Activated effector memory CD4-positive, alpha-beta T cell treated with anti-CD3 and anti-CD28 coated beads, Interleukin-2, amount 50 U/mL, for 16 hours (primary cell): Measurements from ENCODE around the gene ACYP1.

Experiments used
- DNase-seq: peaks from one replicate; pipeline ENCODE4 v3.0.0-alpha.2; 2020

ACYP1 gene

DNA sequence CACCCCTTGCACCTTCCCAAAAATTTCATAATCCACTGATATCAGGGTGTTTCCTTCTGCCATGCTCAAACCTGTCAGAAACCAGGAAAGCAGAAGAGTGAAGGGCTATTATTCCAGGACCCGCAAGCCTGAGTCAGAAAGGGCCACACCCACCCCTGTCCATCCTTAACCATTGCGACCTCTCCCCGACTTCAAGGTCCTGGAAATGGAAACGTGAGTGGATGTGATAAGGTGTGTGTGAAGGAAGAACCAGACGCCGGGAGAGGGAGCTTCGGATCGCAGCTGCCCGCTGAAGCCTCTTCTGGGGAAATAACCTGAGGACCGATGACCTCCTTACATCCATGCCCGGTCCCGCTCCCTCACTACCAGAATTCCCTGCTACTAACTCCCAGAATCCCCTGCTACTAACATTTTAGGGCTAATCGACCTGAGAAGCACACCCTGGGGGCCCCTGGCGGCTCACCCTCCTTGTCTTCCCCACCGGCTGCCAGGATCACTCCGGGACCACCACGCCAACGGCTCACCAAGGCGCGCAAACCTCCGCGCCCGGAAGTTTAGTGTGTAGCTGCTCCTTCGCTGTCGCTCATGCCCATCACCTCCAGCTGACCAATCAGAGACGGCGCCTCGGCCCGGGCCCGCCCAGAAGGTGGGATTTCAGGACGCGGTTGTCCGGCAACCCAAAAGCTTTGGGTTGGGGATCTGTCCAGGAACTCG lies at the start of gene ACYP1:
Gene ACYP1 (minus strand): TSS at position 534 of the 714 bp plus-strand sequence. CDS start 471 bp downstream, at position 63.
- DNase-seq: peak; percentile 96

DNA sequence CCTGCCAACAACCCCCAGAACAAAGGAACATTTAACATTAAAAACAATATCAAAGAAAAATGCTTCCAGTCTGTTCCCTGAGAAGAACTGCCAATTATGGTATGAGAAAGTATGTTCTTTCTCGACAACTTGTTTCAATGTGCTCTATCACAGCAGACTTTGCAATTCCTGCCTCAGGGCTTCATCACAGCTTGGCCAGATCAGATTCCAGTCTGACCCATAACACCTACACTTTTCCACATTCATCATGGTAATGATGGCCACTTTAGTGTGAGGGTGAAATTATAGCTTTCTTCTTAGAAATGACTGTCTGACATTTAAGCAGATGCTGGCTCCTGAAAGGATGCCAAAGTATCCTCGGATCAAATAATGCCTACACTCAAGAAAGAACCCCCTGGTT lies 46.1 kb upstream of the ACYP1 start:
- no peak for DNase-seq

- DNase-seq: no peak
Observed at GRCh38 chr14:75107186-75107585, 43.4 kb upstream of the ACYP1 start.

GRCh38 chr14:75101491-75101890 lies 37.7 kb upstream of the ACYP1 start:
- DNase-seq: no peak

GRCh38 chr14:75098682-75099081 lies 34.9 kb upstream of the ACYP1 start:
- DNase-seq: no peak

GRCh38 chr14:75098212-75098611 lies 34.4 kb upstream of the ACYP1 start:
- DNase-seq: no peak

- DNase-seq: no peak
Observed at GRCh38 chr14:75096959-75097358, 33.1 kb upstream of the ACYP1 start.

DNA sequence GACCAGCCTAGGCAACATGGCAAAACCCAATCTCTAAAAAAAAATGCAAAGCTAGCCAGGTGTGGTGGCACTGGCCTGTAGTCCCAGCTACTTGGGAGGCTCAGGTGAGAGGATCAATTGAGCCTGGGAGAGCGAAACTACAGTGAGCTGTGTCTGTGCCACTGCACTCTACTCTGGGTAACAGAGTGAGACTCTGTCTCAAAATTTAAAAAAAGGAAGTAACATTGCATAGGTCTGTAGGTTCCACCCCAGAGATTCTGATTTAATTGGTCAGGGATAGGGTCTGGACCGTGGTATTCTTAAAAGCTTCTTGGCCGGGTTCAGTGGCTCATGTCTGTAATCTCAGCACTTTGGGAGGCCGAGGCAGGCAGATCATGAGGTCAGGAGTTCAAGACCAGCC lies 31.9 kb upstream of the ACYP1 start:
- no peak for DNase-seq

GRCh38 chr14:75094896-75095295 lies 31.1 kb upstream of the ACYP1 start:
- DNase-seq: no peak

GRCh38 chr14:75092698-75093097 lies 28.9 kb upstream of the ACYP1 start:
- no peak for DNase-seq

- DNase-seq: no peak
Observed at GRCh38 chr14:75091251-75091650, 27.4 kb upstream of the ACYP1 start.

DNA sequence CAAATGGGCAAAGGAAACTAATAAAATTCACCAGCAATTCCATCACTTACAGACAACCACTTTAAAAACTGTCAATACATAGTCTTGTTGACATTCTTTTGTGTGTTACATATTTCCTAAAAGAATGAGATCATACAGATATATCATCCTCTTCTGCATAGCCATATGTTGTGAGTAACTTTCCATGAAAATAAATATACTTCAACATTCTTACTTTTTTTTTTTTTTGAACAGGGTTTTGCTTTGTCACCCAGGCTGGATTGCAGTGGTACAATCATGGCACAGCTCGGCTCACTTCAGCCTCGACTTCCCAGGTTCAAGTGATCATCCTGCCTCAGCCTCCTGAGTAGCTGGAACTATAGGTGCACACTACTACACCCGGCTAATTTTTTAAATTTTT lies 26.5 kb upstream of the ACYP1 start:
- no peak for DNase-seq

GRCh38 chr14:75088566-75089373 lies 24.9 kb upstream of the ACYP1 start:
- DNase-seq: no peak

DNA sequence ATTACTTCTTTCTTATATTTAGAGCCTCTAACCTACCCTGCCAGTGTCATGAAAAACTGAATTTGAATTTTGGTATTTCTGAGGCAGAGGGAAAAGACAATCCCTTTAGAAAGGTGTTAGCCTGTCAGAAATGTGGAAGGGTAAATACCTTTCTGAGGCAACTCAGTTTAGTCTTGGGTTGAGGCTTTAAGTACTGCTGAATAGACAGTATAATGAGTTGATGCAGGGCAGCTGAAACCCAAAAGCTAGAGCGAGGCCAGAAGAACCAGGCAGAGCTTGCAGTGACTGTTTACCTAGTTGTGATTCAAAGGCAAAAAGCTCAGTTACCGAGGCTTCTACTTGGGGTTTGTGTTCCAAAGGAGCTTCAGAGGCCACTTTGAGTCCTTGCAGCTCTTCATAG lies 24.3 kb upstream of the ACYP1 start:
- DNase-seq: no peak

- DNase-seq: no peak
Observed at GRCh38 chr14:75084513-75084912, 20.7 kb upstream of the ACYP1 start.

- DNase-seq: no peak
Observed at GRCh38 chr14:75083271-75083670, 19.4 kb upstream of the ACYP1 start.

DNA sequence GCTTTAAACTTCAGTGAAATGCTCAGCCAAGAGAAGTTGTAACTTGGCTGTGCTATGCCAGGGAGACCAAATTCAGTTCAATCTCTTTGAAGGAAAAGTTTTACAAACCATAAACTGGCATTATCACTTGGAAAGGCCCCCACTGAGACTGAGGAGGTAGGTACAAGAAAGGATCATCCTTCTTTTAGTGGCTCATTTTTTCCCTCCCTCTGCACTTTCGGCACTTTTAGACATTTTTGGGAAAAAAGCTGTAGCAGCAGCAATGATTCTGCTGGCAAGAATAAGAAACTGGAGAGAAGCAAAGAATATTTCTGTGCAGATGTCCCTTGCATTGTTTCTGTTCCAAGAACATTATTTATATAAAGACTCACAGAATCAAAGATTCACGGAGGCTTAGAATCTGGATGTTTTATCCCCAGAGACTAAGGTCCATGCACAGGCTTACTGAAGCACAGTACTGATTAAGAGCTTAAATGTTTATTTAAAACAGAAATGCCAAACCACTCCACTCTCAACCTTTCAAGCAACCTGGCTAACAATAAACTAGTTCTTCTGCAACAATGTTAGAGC lies 17.9 kb upstream of the ACYP1 start:
- no peak for DNase-seq

- DNase-seq: no peak
Observed at GRCh38 chr14:75079521-75079920, 15.7 kb upstream of the ACYP1 start.

- DNase-seq: no peak
Observed at GRCh38 chr14:75077794-75078193, 14.0 kb upstream of the ACYP1 start.

DNA sequence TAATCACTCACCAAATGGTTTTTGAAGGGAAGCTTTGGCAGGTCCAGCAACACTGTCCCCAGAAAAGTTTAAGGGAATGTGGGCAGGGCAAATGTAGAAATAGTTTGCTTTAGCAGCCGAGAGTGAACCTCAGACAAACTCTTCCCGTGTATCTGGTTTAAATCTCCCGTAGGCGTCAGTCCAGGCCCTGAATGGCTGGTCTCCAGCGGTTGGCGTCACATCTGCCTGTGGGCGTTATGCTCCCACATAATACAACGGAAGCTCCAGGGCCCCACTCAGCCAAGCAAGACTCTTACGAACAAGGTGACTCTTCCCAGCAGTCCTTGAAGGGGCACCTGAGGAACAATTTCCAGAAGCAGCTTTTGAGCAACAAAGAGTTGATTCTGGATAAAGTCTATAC lies 6.6 kb upstream of the ACYP1 start:
- no peak for DNase-seq

DNA sequence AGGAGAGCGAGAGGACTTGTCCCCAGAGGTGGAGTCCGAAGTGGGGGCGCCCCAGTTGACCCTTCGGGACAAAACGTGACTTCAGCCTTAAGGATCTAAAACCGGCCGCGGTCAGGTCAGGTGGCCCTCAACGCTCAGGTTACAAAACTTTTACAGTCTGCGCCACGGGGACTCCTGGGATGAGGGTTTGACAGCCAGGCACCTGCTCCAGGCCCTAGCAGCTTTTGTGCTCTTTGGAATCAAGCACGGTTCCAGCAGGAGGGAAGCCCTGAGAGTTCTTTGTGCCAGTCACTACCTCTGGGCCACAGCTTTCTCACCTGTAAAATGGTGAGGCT lies 6.0 kb upstream of the ACYP1 start:
- DNase-seq: no peak

DNA sequence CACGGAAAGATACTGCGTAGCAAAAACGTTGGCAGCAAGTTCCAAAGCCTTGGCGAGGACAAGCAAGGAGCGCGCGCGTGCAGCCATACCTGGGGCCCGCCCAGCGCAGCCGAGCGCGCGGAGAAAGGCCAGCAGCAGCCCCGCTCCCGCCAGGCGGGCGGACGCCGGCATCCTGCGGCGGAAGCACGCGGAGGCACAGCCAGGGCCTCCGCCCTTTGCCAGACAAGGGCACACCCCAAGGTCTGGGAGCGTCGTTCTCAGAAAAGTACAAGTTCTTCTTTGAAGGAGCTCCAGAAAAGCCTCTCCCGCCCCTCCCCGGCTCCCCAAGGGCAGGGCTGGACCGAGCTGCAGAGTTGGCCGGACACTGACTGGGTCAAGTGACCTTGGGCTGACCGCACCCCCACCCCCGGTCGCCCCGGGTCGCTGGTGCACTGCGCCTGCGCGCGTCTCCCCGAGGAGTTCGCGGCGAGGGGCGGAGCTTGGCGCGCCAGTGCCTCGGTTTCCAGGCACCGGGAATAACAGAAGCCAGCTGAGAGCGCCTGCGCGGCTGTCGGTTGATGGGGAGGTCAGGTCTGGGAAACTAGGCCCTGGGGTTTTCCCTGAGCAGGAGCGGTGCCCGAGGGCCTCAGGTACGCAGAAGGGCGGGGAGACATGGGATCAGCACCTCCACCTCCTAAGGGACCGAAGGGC lies 5.4 kb upstream of the ACYP1 start, which contains the start of gene ZC2HC1C:
Gene ZC2HC1C (plus strand): TSS at position 521 of the 690 bp plus-strand sequence. CDS start 933 bp downstream, outside the sequence.
- peak; percentile 85 for DNase-seq
